Hippocampal formation (tissue), 2 donors: Measurements from ENCODE around the gene GNAT1.
A peak's percentile ranks its signal among the peaks of the same experiment; 100 is the strongest.
"Not testable (repeated sequence)": the region's sequence is repeated elsewhere in the genome, so short reads cannot be mapped to it uniquely, and the experiment has no call there.

Experiments used
- DNase-seq, 2 donors: peaks; one replicate each; lab custom pipeline; 2025; lab: John Stamatoyannopoulos, UW

GNAT1 gene

GRCh38 chr3:50203113-50203808 is 11.9 kb downstream of the GNAT1 start:
- DNase-seq, result no peak

GRCh38 chr3:50203809-50204803 is 12.7 kb downstream of the GNAT1 start:
- DNase-seq, result no peak

GRCh38 chr3:50204804-50205412 is 13.5 kb downstream of the GNAT1 start, which contains the start of gene SLC38A3:
Gene SLC38A3 (plus strand): TSS chr3:50205271. CDS start chr3:50214200, 8,929 bp downstream.
- peak in 1 of 2 donors; percentile 46 for DNase-seq

- DNase-seq, result no peak
Observed at GRCh38 chr3:50205413-50206276, 14.2 kb downstream of the GNAT1 start.

- DNase-seq, result no peak
Observed at GRCh38 chr3:50207359-50208042, 16.1 kb downstream of the GNAT1 start.

- no peak for DNase-seq
Observed at GRCh38 chr3:50208677-50209344, 17.4 kb downstream of the GNAT1 start.

GRCh38 chr3:50210176-50210509 is 18.7 kb downstream of the GNAT1 start:
- DNase-seq, result no peak

- DNase-seq, result no peak
Observed at GRCh38 chr3:50210510-50211367, 19.3 kb downstream of the GNAT1 start.

- DNase-seq, result not testable (repeated sequence)
Observed at GRCh38 chr3:50211368-50211717, 19.9 kb downstream of the GNAT1 start.

- no peak for DNase-seq
Observed at GRCh38 chr3:50211930-50212329, 20.5 kb downstream of the GNAT1 start.

GRCh38 chr3:50212502-50212901 is 21.1 kb downstream of the GNAT1 start:
- no peak for DNase-seq

GRCh38 chr3:50212971-50213370 is 21.6 kb downstream of the GNAT1 start:
- no peak for DNase-seq

- peak; percentile 89 to 93 for DNase-seq
Observed at GRCh38 chr3:50213373-50213772, 22.0 kb downstream of the GNAT1 start.

GRCh38 chr3:50214824-50215223 is 23.4 kb downstream of the GNAT1 start:
- DNase-seq, result no peak

GRCh38 chr3:50215529-50215928 is 24.1 kb downstream of the GNAT1 start:
- DNase-seq, result no peak

GRCh38 chr3:50217681-50218080 is 26.3 kb downstream of the GNAT1 start:
- DNase-seq, result no peak

- DNase-seq, result no peak
Observed at GRCh38 chr3:50218448-50218847, 27.0 kb downstream of the GNAT1 start.

GRCh38 chr3:50219285-50219684 is 27.9 kb downstream of the GNAT1 start:
- no peak for DNase-seq

- peak in 1 of 2 donors; percentile 21 for DNase-seq
Observed at GRCh38 chr3:50220109-50220508, 28.7 kb downstream of the GNAT1 start.

GRCh38 chr3:50221051-50221410 is 29.6 kb downstream of the GNAT1 start:
- DNase-seq, result no peak
